HepG2 (cell line): Measurements from ENCODE around the gene RSBN1. TPM values are rescaled to one million over a fixed set of nuclear protein-coding genes. Genes with fewer than 3 reads are reported as not detected.

Source experiments
- ATAC-seq: fragments of 200-7000 bp; cut with Tn5 transposase; 3 replicates; pipeline ENCODE4 v1.9.1; 2020; ENCODE audit warnings: mild to moderate bottlenecking, moderate library complexity
- BruUV-seq: library from RNA; stranded (reverse); fragments of 400-500 nt; replicated peaks from 2 replicates; lab custom pipeline; 2021; lab: Mats Ljungman, UMichigan
- CTCF ChIA-PET: fragments of 300-600 bp; formaldehyde crosslinking; extraction: SDS; loops from one replicate; lab custom pipeline; 2021; ENCODE audit warnings: low total read pairs, inconsistent platforms, low intra/inter-chr PET ratio; lab: Yijun Ruan, JAX
- POLR2A ChIA-PET: fragments of 350-600 bp; sonication (Branson Sonifier 250); formaldehyde crosslinking; loops from one replicate; lab custom pipeline; 2020; ENCODE audit warnings: antibody characterized with exemption, inconsistent platforms; lab: Yijun Ruan, JAX
- DNase-seq: peaks from one replicate; pipeline ENCODE4 v3.0.0-alpha.2; 2015; ENCODE audit warnings: low spot score
- FAIRE-seq: peaks from 3 replicates; lab custom pipeline; 2011; peaks lifted over from hg19 to GRCh38; lab: Jason Lieb, UNC
- H2AFZ ChIP-seq: one replicate; pipeline ENCODE4 v1.6.1; 2011; ENCODE audit warnings: low read length, inconsistent platforms
- H3K27ac ChIP-seq: fragments of 300-600 bp; 3 replicates; pipeline ENCODE4 v1.8.0; 2011; ENCODE audit warnings: mixed run types, mild to moderate bottlenecking, mixed read lengths, low read length, inconsistent platforms; ENCODE audit not compliant: insufficient read depth; ENCODE audit errors: extremely low read length
- H3K27me3 ChIP-seq, 2 experiments: fragments of 200-600 bp in 1 of 2; 2 replicates in 1 of 2; 3 replicates in 1 of 2; pipeline versions ENCODE4 v1.6.0 to v1.8.0; 2011; ENCODE audit warnings: low read length in 2 of 2, mild to moderate bottlenecking in 2 of 2, moderate library complexity in 2 of 2, inconsistent platforms in 1 of 2; ENCODE audit not compliant: insufficient read depth in 2 of 2, control insufficient read depth in 1 of 2
- H3K36me3 ChIP-seq, 2 experiments: fragments of 200-600 bp in 1 of 2; replicated peaks in 1 of 2; 2 replicates in 1 of 2; 3 replicates in 1 of 2; pipeline versions ENCODE4 v1.5.1 to v1.8.0; 2011; ENCODE audit warnings: low read length in 2 of 2, inconsistent platforms in 1 of 2; ENCODE audit not compliant: insufficient read depth in 2 of 2, control insufficient read depth in 1 of 2
- H3K4me1 ChIP-seq: 2 replicates; pipeline ENCODE4 v1.5.1; 2012; ENCODE audit warnings: low read length, inconsistent platforms; ENCODE audit not compliant: insufficient read depth
- H3K4me2 ChIP-seq: 2 replicates; pipeline ENCODE4 v1.6.0; 2011; ENCODE audit warnings: low read depth, low read length, inconsistent platforms
- H3K4me3 ChIP-seq, 3 experiments: fragments of 200-600 bp in 1 of 3; sonication (generic), shearing (Covaris generic) in 1 of 3; replicated peaks in 1 of 3; 2 replicates each; pipeline ENCODE4 v1.5.1; 2011 to 2016; ENCODE audit warnings: low read length in 3 of 3, inconsistent platforms in 2 of 3, low read depth in 2 of 3, mild to moderate bottlenecking in 2 of 3, control low read depth in 1 of 3, mixed read lengths in 1 of 3; ENCODE audit not compliant: insufficient read depth in 1 of 3
- H3K79me2 ChIP-seq: one replicate; pipeline ENCODE4 v1.6.1; 2011; ENCODE audit warnings: low read length, inconsistent platforms; ENCODE audit not compliant: insufficient read depth
- H3K9ac ChIP-seq: 2 replicates; pipeline ENCODE4 v1.6.0; 2011; ENCODE audit warnings: mild to moderate bottlenecking, low read depth, low read length, inconsistent platforms; ENCODE audit not compliant: insufficient read depth
- H3K9me3 ChIP-seq: 2 replicates; pipeline ENCODE4 v1.5.1; 2012; ENCODE audit warnings: mild to moderate bottlenecking, low read length
- H4K20me1 ChIP-seq: 2 replicates; pipeline ENCODE4 v1.6.0; 2011; ENCODE audit warnings: inconsistent platforms, mild to moderate bottlenecking, low read length, moderate library complexity; ENCODE audit not compliant: insufficient read depth
- EHMT2 ChIP-seq: fragments of 200-600 bp; sonication (generic); IDR thresholded peaks from 2 replicates; pipeline ENCODE4 v1.7.0; 2017; ENCODE audit warnings: antibody characterized with exemption, low read depth, low read length, borderline replicate concordance
- MNT ChIP-seq: fragments of 450-650 bp; IDR thresholded peaks from 2 replicates; pipeline ENCODE4 v1.6.1; 2016
- NCOA1 ChIP-seq: sonication (generic); formaldehyde crosslinking; IDR thresholded peaks from 2 replicates; pipeline ENCODE4 v1.9.0; 2021; ENCODE audit warnings: missing genetic modification reagents
- NR2F2 ChIP-seq: IDR thresholded peaks from 2 replicates; pipeline ENCODE4 v1.6.1; 2012; ENCODE audit warnings: low read depth, inconsistent platforms, borderline replicate concordance
- POLR2AphosphoS5 ChIP-seq: IDR thresholded peaks from 2 replicates; pipeline ENCODE4 v1.6.1; 2012; ENCODE audit warnings: low read depth, low read length
- RBM39 ChIP-seq: fragments of 200-400 bp; formaldehyde crosslinking; IDR thresholded peaks from one replicate; pipeline ENCODE4 v1.6.1; 2018; ENCODE audit warnings: antibody characterized with exemption, mild to moderate bottlenecking, low read depth, low read length; ENCODE audit not compliant: poor library complexity, severe bottlenecking
- SALL2 ChIP-seq: sonication (generic); formaldehyde crosslinking; IDR thresholded peaks from 2 replicates; pipeline ENCODE4 v1.8.1; 2023; ENCODE audit warnings: mild to moderate bottlenecking, missing genetic modification reagents, inconsistent platforms
- TGIF2 ChIP-seq: IDR thresholded peaks from 2 replicates; pipeline ENCODE4 v1.6.1; 2016; ENCODE audit warnings: control low read depth, missing compliant biosample characterization
- ZFYVE20 ChIP-seq: sonication (generic); formaldehyde crosslinking; IDR thresholded peaks from 2 replicates; pipeline ENCODE4 v1.8.0; 2023; ENCODE audit warnings: low read depth, mild to moderate bottlenecking, moderate library complexity, missing genetic modification reagents, borderline replicate concordance
- ZNF580 ChIP-seq: IDR thresholded peaks from 2 replicates; pipeline ENCODE4 v1.6.1; 2016; ENCODE audit warnings: low read depth, borderline replicate concordance
- ZNF605 ChIP-seq: sonication (generic); formaldehyde crosslinking; IDR thresholded peaks from 2 replicates; pipeline ENCODE4 v1.8.0; 2022; ENCODE audit warnings: mild to moderate bottlenecking, missing genetic modification reagents
- ZNF766 ChIP-seq: sonication (generic); formaldehyde crosslinking; IDR thresholded peaks from 2 replicates; pipeline ENCODE4 v1.5.0; 2020; ENCODE audit warnings: missing genetic modification reagents, borderline replicate concordance
- ZNF768 ChIP-seq: sonication (generic); formaldehyde crosslinking; IDR thresholded peaks from 2 replicates; pipeline ENCODE4 v1.4.0; 2020; ENCODE audit warnings: missing genetic modification reagents
- WGBS: methylation state at CpG from one replicate; pipeline ENCODE4 v1.1.6; 2017; ENCODE audit warnings: low lambda C conversion rate; 5-methylcytosine and 5-hydroxymethylcytosine counted together
- in situ Hi-C: cut with HindIII; loops from 2 replicates; pipeline ENCODE4 v1.10.0; 2017; ENCODE audit warnings: low pct_unique_long_range_greater_than_20kb; ENCODE audit not compliant: extremely low pct_ligation_motif_present
- intact Hi-C: fragments of 100-400 bp; cut with micrococcal nuclease; formaldehyde crosslinking; loops from one replicate; pipeline ENCODE4 v1.10.0; 2022; ENCODE audit not compliant: unreplicated experiment
- polyA plus RNA-seq, 8 experiments: library from polyadenylated mRNA; depleted of rRNA in 3 of 8; stranded (reverse) in 7 of 8; unstranded in 1 of 8; fragments of >200 nt; fragmentation: Illumina TruSeq in 4 of 8; extraction: Trizol in 4 of 8; gene quantifications; 2 replicates each; pipeline versions ENCODE4 v1.2.1 to v1.2.3, GENCODE V29; 2011 to 2016; ENCODE audit warnings: low read depth in 4 of 8, missing spikeins in 1 of 8, mixed read lengths in 1 of 8; ENCODE audit not compliant: insufficient read depth in 1 of 8
- total RNA-seq, 5 experiments: library from RNA; depleted of rRNA; stranded (reverse); fragments of >200 nt; fragmentation: Illumina TruSeq; extraction: Trizol; gene quantifications; 2 replicates each; pipeline ENCODE4 v1.2.3, GENCODE V29; 2016; ENCODE audit warnings: low read depth in 1 of 5
- TF ChIP-seq, protein P1 (sequence below): sonication (generic); formaldehyde crosslinking; IDR thresholded peaks from 2 replicates; pipeline ENCODE4 v1.8.1; 2023; ENCODE audit warnings: mild to moderate bottlenecking, missing genetic modification reagents

Gene RSBN1
- total and polyA plus RNA-seq, 2 of the 13 experiments (the other 11 are each of a cell fraction or from before 2014, with no cell fraction given), result 8.3 to 10.4 TPM

- Histone ChIP-seq H3K4me2 (no peak overlapping the region), H3K36me3 (peaks cover 0 to 11% of the 10 kb centered on the region in 2 experiments; a peak in 1 of 5 replicates), H3K9ac (no peak overlapping the region), H4K20me1 (no peaks in the 10 kb centered on the region), H3K4me1 (peaks cover 3% of the 10 kb centered on the region), H3K9me3 (no peaks in the 10 kb centered on the region), H3K79me2 (no peaks in the 10 kb centered on the region), H2AFZ (no peak overlapping the region), H3K4me3 (no peak overlapping the region), H3K27ac (no peak overlapping the region), H3K27me3 (no peaks in the 10 kb centered on the region)
- DNase-seq (no peak), ATAC-seq (no peak), FAIRE-seq (no peak)
- 98% methylated on average over 5 of the region's 5 CpGs for WGBS
- intact Hi-C loops, result no loop called here
- ChIA-PET CTCF (no interaction called here), POLR2A (no interaction called here)
- TF ChIP-seq EHMT2 (no peak), ZNF580 (no peak), TGIF2 (CRISPR knock-in tag) (no peak), ZFYVE20 (CRISPR knock-in tag) (no peak), NCOA1 (CRISPR knock-in tag) (no peak), POLR2AphosphoS5 (no peak)
- TF ChIP-seq, protein P1, sequence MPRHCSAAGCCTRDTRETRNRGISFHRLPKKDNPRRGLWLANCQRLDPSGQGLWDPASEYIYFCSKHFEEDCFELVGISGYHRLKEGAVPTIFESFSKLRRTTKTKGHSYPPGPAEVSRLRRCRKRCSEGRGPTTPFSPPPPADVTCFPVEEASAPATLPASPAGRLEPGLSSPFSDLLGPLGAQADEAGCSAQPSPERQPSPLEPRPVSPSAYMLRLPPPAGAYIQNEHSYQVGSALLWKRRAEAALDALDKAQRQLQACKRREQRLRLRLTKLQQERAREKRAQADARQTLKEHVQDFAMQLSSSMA (CRISPR knock-in tag), result no peak
- no TSS peak for BruUV-seq
- in situ Hi-C loops, result no loop called here
These were observed 69.8 kb downstream of the RSBN1 start for GRCh38 chr1:113742515-113742914.

GRCh38 chr1:113734357-113735055, 77.8 kb downstream of the RSBN1 start:
- DNase-seq (no peak), FAIRE-seq (no peak), ATAC-seq (no peak)
- intact Hi-C loops, result no loop called here
- H3K4me2 ChIP-seq, result no peak overlapping the region
- no peaks in the 10 kb centered on the region for H3K9me3 ChIP-seq
- ChIA-PET CTCF (no interaction called here), POLR2A (interaction anchor here (0.6 kb wide), 1 partner anchor 23 kb away, joined by 3 read pairs; no protein-coding TSS in a partner anchor)
- no peak overlapping the region for H3K9ac ChIP-seq
- no peak overlapping the region for H3K27ac ChIP-seq
- H3K79me2 ChIP-seq, result no peaks in the 10 kb centered on the region
- no peaks in the 10 kb centered on the region for H3K4me1 ChIP-seq
- H3K36me3 ChIP-seq, result peaks cover 0 to 17% of the 10 kb centered on the region in 2 experiments; a peak in 2 of 5 replicates
- no peaks in the 10 kb centered on the region for H3K27me3 ChIP-seq
- BruUV-seq, result no TSS peak
- H2AFZ ChIP-seq, result no peak overlapping the region
- TF ChIP-seq MNT (no peak), SALL2 (CRISPR knock-in tag) (no peak), ZNF766 (CRISPR knock-in tag) (no peak), ZNF768 (CRISPR knock-in tag) (no peak), RBM39 (no peak), NR2F2 (no peak), ZNF605 (CRISPR knock-in tag) (no peak)
- H3K4me3 ChIP-seq, result no peak overlapping the region
- H4K20me1 ChIP-seq, result no peaks in the 10 kb centered on the region
- WGBS, result 93% methylated on average over 2 of the region's 2 CpGs
- in situ Hi-C loops, result no loop called here
